SK-N-MC (cell line): ENCODE measurements around the gene CLEC17A.

Experiments used
- EZH2 ChIP-seq: fragments of 200-600 bp; sonication (generic); IDR thresholded peaks from one replicate; pipeline ENCODE4 v1.6.1; 2017; ENCODE audit warnings: antibody characterized with exemption
- FOXP2 ChIP-seq: optimal IDR thresholded peaks from 2 replicates; pipeline ENCODE3; 2011; ENCODE audit warnings: mild to moderate bottlenecking, moderate library complexity; ENCODE audit not compliant: insufficient read depth; ENCODE audit errors: extremely low read length, control extremely low read depth
- POLR2AphosphoS5 ChIP-seq: IDR thresholded peaks from 2 replicates; pipeline ENCODE4 v1.6.1; 2012; ENCODE audit warnings: mild to moderate bottlenecking, low read depth, low read length, borderline replicate concordance

DNA sequence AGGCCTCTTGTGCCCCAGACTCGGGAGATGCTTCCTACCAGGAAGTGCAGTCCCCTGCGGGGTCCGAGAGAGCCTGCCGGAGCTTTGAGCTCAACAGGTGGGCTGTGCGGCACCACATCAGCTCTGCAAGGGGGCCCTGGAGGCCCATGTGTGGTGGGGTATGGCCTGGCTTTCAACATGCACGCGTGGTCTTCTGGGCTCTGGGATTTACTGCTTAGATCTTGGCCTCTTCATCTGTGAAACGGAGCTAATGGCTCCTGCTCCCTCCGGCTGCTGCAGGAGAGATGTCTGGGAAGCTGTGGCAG is 29.0 kb upstream of the CLEC17A start:
- TF ChIP-seq EZH2: no peak
- no peak for TF ChIP-seq POLR2AphosphoS5
- no peak for TF ChIP-seq FOXP2
